ENCODE measurements around the gene GNPAT.

Gene GNPAT

DNA sequence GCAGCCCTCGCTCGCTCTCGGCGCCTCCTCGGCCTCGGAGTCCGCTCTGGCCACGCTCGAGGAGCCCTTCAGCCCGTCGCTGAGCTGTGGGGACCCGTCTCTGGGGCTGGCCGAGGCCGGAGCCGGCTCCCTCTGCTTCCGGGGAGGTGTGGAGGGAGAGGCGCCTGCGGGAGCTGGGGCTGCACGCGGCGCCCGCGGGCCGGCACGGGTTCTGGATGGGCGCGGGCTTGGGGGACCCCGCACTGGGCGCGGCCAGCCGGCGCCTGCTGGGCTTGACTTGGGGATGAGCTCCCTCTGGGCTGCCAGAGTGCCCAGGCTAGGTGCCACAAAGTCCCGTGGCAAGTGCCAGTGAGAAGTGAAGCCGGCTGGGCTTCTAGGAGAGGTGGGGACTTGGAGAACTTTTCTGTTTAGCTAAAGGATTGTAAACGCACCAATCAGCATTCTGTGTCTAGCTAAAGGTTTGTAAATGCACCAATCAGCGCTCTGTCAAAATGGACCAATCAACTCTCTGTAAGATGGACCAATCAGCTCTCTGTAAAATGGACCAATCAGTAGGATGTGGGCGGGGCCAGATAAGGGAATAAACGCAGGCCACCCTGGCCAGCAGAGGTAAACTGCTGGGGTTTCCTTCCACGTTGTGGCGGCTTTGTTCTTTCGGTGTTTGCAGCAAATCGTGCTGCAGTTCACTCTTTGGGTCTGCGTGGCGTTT is 76.4 kb downstream of the GNPAT start:
- DNase-seq (ENCODE audit: low read depth), result no peak

DNA sequence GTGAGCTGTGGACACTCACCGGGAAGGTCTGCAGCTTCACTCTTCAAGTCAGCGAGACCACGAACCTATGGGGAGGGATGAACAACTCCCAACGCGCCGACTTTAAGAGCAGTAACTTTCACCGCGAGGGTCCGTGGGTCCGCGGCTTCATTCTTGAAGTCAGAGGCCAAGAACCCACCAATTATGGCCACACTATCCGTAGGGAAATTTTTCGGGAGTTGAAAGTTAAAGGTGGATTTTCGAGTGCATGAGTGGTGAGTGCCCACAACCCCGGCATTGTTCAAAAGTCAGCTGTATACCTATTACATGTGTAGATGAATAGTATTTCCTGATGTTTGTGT is 77.0 kb downstream of the GNPAT start:
- DNase-seq (ENCODE audit: low read depth), result no peak

DNA sequence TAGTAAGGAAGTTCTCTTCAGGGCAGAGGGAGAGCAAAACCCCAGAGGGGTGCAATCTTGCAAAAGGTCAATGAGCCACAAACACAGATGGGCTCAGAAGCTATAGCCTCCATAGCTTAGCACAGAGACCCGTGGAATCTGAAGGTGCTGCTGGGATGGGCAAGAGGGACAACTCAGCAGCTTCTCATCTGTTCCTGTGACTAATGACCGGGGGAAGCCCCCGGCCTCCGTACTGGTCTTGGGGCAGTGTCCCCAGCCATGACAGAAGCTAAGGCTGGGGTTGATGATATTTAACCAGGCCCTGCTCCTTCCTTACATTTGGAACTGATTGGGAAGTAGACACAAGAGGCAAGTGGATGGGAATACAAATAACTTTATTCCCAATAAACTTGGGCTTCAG is 77.6 kb downstream of the GNPAT start:
- no peak for DNase-seq (ENCODE audit: low read depth)

DNA sequence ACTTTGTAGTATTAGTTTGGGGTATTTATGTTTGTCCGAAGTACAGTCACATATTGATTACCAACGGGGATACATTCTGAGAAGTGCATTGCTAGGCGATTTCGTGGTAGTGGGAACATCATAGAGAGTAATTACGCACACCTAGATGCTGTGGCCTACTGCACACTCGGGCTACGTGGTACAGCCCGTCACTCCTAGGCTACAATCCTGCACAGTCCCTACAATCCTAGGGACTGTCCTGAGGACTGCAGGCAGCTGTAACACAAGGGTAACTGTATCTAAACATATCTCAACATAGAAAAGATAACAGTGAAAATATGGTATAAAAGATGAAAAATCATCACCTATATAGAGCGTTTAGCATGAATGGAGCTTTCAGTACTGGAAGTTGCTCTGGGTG is 78.1 kb downstream of the GNPAT start:
- no peak for DNase-seq (ENCODE audit: low read depth)

DNA sequence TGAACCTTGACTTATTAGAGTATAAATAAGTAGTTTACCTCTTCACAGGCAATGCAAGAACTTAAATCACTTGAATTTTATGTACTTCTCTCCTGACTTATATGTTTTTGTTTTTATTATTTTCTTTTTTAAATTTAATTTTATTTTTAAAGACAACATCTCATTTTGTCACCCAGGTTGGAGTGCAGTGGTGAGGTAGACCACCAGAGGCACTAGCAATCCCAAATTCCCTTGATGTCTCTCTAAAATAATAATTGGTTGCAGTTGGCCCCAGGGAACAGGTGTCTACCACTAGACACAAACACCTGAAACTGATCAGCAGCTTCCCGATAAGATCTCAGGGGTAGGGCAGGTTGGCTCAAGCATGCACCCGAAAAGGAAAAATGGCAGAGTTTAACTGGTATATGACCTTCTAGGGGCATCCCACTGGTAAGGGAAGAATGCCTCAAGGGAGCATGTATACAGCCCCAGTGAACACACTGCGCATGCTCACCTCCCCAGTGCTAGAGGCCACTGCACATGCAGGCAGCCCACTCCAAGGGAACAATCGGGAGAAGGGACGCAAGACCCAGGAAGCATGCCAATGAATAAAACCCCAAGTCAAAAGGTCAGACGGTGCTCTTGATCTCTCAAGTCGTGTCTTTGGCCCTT is 82.0 kb downstream of the GNPAT start:
- DNase-seq (ENCODE audit: low read depth), result no peak

DNA sequence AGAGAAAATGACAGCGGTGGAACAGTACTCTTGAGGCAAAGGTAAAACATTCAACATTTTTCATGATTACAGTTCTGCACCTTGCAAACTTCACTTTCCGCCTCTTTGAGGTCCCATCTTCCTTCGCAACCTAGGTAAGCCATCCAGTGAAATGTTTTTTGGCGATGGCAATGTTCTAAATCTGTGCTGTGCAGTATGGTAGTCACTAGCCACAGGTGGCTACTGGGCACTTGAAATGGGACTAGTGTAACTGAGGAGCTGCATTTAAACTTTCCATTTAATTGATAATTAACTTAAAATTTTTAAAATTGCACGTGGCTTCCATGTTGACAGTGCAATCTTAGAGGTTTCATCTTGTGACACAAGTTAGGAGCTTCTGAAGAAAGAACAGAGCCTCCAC is 83.6 kb downstream of the GNPAT start:
- DNase-seq (ENCODE audit: low read depth), result no peak

DNA sequence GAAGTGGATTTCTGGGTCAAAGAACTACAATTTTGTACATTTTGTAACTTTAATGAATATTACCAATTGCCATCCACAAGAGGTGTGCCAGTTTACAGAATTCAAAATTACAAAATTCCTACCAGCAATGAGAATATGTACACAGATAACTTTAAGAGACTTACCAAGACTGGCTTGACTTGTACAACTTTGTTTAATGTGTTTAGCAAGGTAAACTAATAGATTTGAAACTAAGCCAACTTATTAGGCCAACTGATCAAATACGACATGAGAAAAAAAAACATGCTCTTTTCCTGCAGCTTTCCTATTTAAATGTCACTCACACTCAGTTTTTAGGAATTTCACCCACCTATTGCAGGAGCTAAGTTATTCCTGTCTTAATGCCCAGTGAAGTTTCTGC is 85.2 kb downstream of the GNPAT start:
- DNase-seq (ENCODE audit: low read depth), result no peak

Data from activated gamma-delta T cell treated with anti-CD3 and anti-CD28 coated beads, Interleukin-2, amount 50 U/mL, for 16 hours (primary cell).